ENCODE data around the gene PRPS1.

DNA sequence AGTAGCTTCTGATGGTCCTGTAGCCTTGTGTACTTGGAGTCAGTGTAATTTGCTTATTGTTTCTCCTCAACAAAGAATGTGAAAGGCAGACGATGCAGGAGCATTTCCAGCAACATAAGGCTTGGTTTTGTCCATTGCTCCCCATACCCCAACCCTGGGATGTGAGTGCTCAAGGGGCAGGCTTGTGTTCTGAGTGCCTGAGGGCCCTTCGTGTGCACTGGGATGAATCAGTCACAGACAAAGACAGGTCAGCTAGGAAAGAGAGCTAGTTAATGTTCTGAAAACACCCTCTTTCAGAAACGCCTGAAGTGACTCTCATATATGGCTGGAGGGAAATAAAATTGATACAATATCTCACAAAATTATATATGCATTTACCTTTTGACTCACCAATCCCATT, 59.1 kb downstream of the PRPS1 start:
- TF ChIP-seq, protein P1, sequence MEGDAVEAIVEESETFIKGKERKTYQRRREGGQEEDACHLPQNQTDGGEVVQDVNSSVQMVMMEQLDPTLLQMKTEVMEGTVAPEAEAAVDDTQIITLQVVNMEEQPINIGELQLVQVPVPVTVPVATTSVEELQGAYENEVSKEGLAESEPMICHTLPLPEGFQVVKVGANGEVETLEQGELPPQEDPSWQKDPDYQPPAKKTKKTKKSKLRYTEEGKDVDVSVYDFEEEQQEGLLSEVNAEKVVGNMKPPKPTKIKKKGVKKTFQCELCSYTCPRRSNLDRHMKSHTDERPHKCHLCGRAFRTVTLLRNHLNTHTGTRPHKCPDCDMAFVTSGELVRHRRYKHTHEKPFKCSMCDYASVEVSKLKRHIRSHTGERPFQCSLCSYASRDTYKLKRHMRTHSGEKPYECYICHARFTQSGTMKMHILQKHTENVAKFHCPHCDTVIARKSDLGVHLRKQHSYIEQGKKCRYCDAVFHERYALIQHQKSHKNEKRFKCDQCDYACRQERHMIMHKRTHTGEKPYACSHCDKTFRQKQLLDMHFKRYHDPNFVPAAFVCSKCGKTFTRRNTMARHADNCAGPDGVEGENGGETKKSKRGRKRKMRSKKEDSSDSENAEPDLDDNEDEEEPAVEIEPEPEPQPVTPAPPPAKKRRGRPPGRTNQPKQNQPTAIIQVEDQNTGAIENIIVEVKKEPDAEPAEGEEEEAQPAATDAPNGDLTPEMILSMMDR (IDR thresholded peaks at IDR 0.05), result no peak
- TF ChIP-seq POLR2AphosphoS5 (IDR thresholded peaks at IDR 0.05) (no peak), POLR2A (IDR thresholded peaks at IDR 0.05) (no peak)

Measured in prostate gland (tissue), 2 donors.